Inflammatory macrophage treated with lipopolysaccharide for 1 hour (primary cell): ENCODE data around the gene RSPH10B2.
"Not testable (repeated sequence)": the region's sequence is repeated elsewhere in the genome, so short reads cannot be mapped to it uniquely, and the experiment has no call there.

ENCODE experiments used
- DNase-seq, 2 donors: peaks; one replicate each; pipeline ENCODE4 v3.0.0-alpha.2; 2020 to 2022

The RSPH10B2 gene

GRCh38 chr7:6843654-6844053 is 89.8 kb downstream of the RSPH10B2 start:
- DNase-seq: not testable (repeated sequence)

DNA sequence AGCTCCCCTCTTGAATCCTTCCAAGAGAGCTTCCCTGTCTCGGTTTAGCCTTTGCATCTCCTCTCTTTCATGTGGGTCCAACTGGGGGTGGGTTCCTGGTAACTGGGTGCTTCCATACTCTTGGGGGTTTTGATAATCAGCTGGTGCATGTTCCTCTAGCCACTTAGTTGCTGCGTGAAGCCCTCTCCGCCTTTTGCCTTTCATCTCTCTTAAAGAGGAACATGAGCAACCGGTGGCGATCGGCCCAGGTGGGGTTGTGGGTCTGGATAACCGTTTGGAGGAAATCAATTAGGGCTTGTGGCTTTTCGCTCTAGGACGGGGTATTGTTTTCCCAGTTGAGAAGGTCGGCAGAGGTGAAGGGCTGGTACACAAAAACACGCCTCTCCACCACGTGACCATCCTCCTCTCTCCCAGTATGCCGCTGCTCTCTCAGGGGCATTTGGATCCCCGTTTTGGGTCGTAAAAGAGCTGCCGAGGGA is 92.1 kb downstream of the RSPH10B2 start:
- not testable (repeated sequence) for DNase-seq

- DNase-seq: not testable (repeated sequence)
Observed at GRCh38 chr7:6847751-6848150, 93.8 kb downstream of the RSPH10B2 start.
